Smooth muscle cell (in vitro differentiated cells): ENCODE data around the gene FTO. TPM values are rescaled to one million over a fixed set of nuclear protein-coding genes. Genes with fewer than 3 reads are reported as not detected.

Source experiments
- DNase-seq: peaks from one replicate; lab custom pipeline; 2025; ENCODE audit not compliant: unreplicated experiment; lab: John Stamatoyannopoulos, UW
- H2AFZ ChIP-seq: fragments of 200-600 bp; sonication (generic); 2 replicates; pipeline ENCODE4 v1.6.0; 2016; ENCODE audit warnings: antibody characterized with exemption, low read depth, mild to moderate bottlenecking
- H3F3A ChIP-seq: fragments of 200-600 bp; sonication (generic); 2 replicates; pipeline ENCODE4 v1.6.0; 2017; ENCODE audit warnings: antibody characterized with exemption, low read depth
- H3K27ac ChIP-seq: fragments of 200-600 bp; sonication (generic); 2 replicates; pipeline ENCODE4 v1.5.1; 2016; ENCODE audit warnings: low read depth, mild to moderate bottlenecking
- H3K27me3 ChIP-seq: fragments of 200-600 bp; sonication (generic); 2 replicates; pipeline ENCODE4 v1.6.1; 2016; ENCODE audit warnings: low read depth, mild to moderate bottlenecking
- H3K36me3 ChIP-seq: fragments of 200-600 bp; sonication (generic); 2 replicates; pipeline ENCODE4 v1.5.1; 2016; ENCODE audit warnings: low read depth
- H3K4me1 ChIP-seq: fragments of 200-600 bp; sonication (generic); 2 replicates; pipeline ENCODE4 v1.5.1; 2016; ENCODE audit warnings: low read depth
- H3K4me2 ChIP-seq: fragments of 200-600 bp; sonication (generic); 2 replicates; pipeline ENCODE4 v1.6.0; 2016; ENCODE audit warnings: mild to moderate bottlenecking
- H3K4me3 ChIP-seq: fragments of 200-600 bp; sonication (generic); 2 replicates; pipeline ENCODE4 v1.5.1; 2016; ENCODE audit warnings: mild to moderate bottlenecking
- H3K79me2 ChIP-seq: fragments of 200-600 bp; sonication (generic); 2 replicates; pipeline ENCODE4 v1.6.0; 2016; ENCODE audit warnings: low read depth, mild to moderate bottlenecking
- H3K9ac ChIP-seq: fragments of 200-600 bp; sonication (generic); 2 replicates; pipeline ENCODE4 v1.6.0; 2016; ENCODE audit warnings: low read depth
- H3K9me3 ChIP-seq: fragments of 200-600 bp; sonication (generic); replicated peaks from 2 replicates; pipeline ENCODE4 v1.5.1; 2016; ENCODE audit warnings: low read depth
- H4K20me1 ChIP-seq: fragments of 200-600 bp; sonication (generic); 2 replicates; pipeline ENCODE4 v1.6.0; 2016; ENCODE audit warnings: low read depth
- CTCF ChIP-seq: fragments of 200-600 bp; sonication (generic); IDR thresholded peaks from 2 replicates; pipeline ENCODE4 v1.5.1; 2017; ENCODE audit warnings: borderline replicate concordance, mild to moderate bottlenecking, antibody characterized with exemption; ENCODE audit not compliant: insufficient read depth, poor library complexity, severe bottlenecking
- WGBS: methylation state at CpG from one replicate; pipeline ENCODE4 v1.1.7; 2016; ENCODE audit warnings: low lambda C conversion rate; 5-methylcytosine and 5-hydroxymethylcytosine counted together
- polyA plus RNA-seq: library from polyadenylated mRNA; unstranded; fragments of >200 nt; fragmentation: Nextera tagmentation; extraction: Ambion mirVana; gene quantifications from 2 replicates; pipeline ENCODE4 v1.2.1, GENCODE V29; 2016
- total RNA-seq: library from RNA; depleted of rRNA; stranded (reverse); fragments of >200 nt; gene quantifications from 2 replicates; pipeline ENCODE4 v1.2.3, GENCODE V29; 2014

The FTO gene
- total and polyA plus RNA-seq, 2 experiments from 2014 or later, result 81.1 to 89.9 TPM

- Histone ChIP-seq H3K9me3 (no peaks in the 10 kb centered on the region), H3K4me1 (peaks cover 57% of the 10 kb centered on the region), H3F3A (peaks cover 22% of the 10 kb centered on the region), H3K9ac (no peak overlapping the region), H3K79me2 (peaks cover 25% of the 10 kb centered on the region), H4K20me1 (peaks cover 3% of the 10 kb centered on the region), H3K27me3 (no peaks in the 10 kb centered on the region), H3K27ac (peak overlapping the region; percentile 12), H3K4me3 (no peak overlapping the region), H3K4me2 (no peak overlapping the region), H2AFZ (no peak overlapping the region), H3K36me3 (no peaks in the 10 kb centered on the region)
- no peak for TF ChIP-seq CTCF
- DNase-seq, result no peak
- 81% methylated on average over 9 of the region's 9 CpGs for WGBS
Measured at GRCh38 chr16:53771655-53772497, 67.9 kb downstream of the FTO start.

GRCh38 chr16:53773150-53773846 is 69.3 kb downstream of the FTO start:
- H3K4me1 ChIP-seq, result peaks cover 72% of the 10 kb centered on the region
- 35% methylated on average over 5 of the region's 5 CpGs for WGBS
- H3K36me3 ChIP-seq, result no peaks in the 10 kb centered on the region
- peaks cover 3% of the 10 kb centered on the region for H4K20me1 ChIP-seq
- H3K79me2 ChIP-seq, result peaks cover 39% of the 10 kb centered on the region
- no peak overlapping the region for H2AFZ ChIP-seq
- H3F3A ChIP-seq, result peaks cover 26% of the 10 kb centered on the region
- no peak for DNase-seq
- H3K27ac ChIP-seq, result peak overlapping the region; percentile 93
- no peak overlapping the region for H3K4me3 ChIP-seq
- TF ChIP-seq CTCF, result peak; percentile 70
- H3K27me3 ChIP-seq, result no peaks in the 10 kb centered on the region
- peak overlapping the region; percentile 19 for H3K9ac ChIP-seq
- peak overlapping the region; percentile 69 for H3K4me2 ChIP-seq
- no peaks in the 10 kb centered on the region for H3K9me3 ChIP-seq

GRCh38 chr16:53773881-53774280 is 69.9 kb downstream of the FTO start:
- H3K4me2 ChIP-seq, result peak overlapping the region; percentile 69
- no peaks in the 10 kb centered on the region for H3K36me3 ChIP-seq
- TF ChIP-seq CTCF, result no peak
- H4K20me1 ChIP-seq, result peaks cover 3% of the 10 kb centered on the region
- no peaks in the 10 kb centered on the region for H3K27me3 ChIP-seq
- peaks cover 73% of the 10 kb centered on the region for H3K4me1 ChIP-seq
- H3K4me3 ChIP-seq, result no peak overlapping the region
- peak overlapping the region; percentile 93 for H3K27ac ChIP-seq
- H3F3A ChIP-seq, result peaks cover 27% of the 10 kb centered on the region
- H3K9ac ChIP-seq, result peak overlapping the region; percentile 19
- no peak overlapping the region for H2AFZ ChIP-seq
- H3K9me3 ChIP-seq, result no peaks in the 10 kb centered on the region
- no peak for DNase-seq
- peaks cover 45% of the 10 kb centered on the region for H3K79me2 ChIP-seq
- 25% methylated on average over 8 of the region's 8 CpGs for WGBS
